Measurements from ENCODE around the gene PNPLA3. TPM values are rescaled to one million over a fixed set of nuclear protein-coding genes. Genes with fewer than 3 reads are reported as not detected.

The PNPLA3 gene
- total RNA-seq, 1 experiment from 2014 or later = 19.8 TPM

DNA sequence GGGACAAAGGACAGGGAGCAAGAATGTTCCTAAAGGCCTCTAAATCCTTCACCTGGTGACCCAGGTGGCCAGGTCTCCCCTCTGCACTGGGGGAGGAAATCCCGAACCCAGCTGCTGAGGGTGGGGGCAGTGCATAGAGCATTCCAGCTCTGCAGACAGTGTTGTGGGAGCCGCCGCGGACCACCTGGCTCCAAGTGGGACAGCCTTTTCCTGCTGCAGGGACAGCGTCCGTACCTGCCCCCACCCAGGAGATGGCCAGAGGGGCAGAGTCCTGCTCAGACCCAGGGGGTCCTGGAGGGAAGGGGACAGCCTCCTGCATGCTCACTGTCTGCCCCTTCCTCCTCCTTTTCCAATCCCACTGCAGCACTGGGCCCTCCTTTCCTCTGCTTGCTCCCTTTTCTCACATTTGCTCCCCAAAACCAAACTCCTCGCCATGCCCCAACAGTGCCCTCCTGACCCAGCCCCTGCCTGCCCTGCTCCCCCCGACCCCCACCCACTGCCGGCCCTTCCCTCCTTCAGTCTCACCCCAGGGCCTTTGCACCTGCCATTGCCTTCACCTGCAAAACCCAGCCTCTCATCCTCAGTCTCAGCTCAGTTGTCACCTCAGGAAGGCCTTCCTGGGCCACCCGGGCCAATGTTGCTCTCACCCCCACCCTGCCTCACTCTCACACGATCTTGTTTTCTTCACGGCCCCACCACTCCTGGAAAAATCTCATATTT is 44.6 kb upstream of the PNPLA3 start (continued):
- TF ChIP-seq ZNF416 (CRISPR knock-in tag; IDR thresholded peaks at IDR 0.05) = no peak
- no peak for TF ChIP-seq SP1 (CRISPR knock-in tag; conservative IDR thresholded peaks at IDR 0.05)
- no peak for TF ChIP-seq TEAD1 (CRISPR knock-in tag; IDR thresholded peaks at IDR 0.05)
- TF ChIP-seq ZNF423 (CRISPR knock-in tag; IDR thresholded peaks at IDR 0.05) = no peak

DNA sequence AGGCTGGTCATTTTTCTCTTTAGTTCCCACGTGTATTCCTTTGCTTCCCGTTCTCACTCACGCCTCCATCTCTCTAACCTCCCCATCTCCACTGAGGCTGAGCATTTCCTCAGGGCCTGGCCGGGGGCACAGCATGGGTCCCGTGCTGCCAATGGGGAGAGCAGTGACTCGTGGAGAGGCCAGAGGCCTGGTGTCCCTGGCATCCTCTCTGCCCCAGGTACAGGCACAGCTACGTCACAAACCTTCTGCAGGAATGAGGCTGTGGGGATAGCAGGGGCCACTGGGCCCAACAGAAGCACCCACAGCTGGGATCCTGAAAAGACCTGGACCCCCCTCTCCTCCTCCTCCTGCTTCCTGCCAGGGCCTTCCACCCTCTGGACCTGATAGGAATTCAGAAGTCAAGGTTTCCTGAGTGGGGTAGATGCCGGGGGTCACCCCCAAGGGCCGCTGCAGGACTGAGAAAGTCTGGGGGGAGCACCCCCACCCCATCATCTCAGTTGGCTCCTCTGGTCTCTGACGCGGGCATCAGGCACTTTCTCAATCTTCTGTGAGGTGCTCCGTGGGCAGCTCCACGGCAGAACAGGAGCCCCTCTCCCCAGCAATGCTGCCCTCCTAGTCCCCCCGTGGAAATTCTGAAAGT is 43.6 kb upstream of the PNPLA3 start:
- TF ChIP-seq, protein P1, sequence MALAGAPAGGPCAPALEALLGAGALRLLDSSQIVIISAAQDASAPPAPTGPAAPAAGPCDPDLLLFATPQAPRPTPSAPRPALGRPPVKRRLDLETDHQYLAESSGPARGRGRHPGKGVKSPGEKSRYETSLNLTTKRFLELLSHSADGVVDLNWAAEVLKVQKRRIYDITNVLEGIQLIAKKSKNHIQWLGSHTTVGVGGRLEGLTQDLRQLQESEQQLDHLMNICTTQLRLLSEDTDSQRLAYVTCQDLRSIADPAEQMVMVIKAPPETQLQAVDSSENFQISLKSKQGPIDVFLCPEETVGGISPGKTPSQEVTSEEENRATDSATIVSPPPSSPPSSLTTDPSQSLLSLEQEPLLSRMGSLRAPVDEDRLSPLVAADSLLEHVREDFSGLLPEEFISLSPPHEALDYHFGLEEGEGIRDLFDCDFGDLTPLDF (CRISPR knock-in tag; IDR thresholded peaks at IDR 0.05) = no peak
- TF ChIP-seq CREB1 (CRISPR knock-in tag; IDR thresholded peaks at IDR 0.05) = no peak
- TF ChIP-seq, protein P2, sequence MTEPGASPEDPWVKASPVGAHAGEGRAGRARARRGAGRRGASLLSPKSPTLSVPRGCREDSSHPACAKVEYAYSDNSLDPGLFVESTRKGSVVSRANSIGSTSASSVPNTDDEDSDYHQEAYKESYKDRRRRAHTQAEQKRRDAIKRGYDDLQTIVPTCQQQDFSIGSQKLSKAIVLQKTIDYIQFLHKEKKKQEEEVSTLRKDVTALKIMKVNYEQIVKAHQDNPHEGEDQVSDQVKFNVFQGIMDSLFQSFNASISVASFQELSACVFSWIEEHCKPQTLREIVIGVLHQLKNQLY (CRISPR knock-in tag; IDR thresholded peaks at IDR 0.05) = no peak
- TF ChIP-seq, protein P3, sequence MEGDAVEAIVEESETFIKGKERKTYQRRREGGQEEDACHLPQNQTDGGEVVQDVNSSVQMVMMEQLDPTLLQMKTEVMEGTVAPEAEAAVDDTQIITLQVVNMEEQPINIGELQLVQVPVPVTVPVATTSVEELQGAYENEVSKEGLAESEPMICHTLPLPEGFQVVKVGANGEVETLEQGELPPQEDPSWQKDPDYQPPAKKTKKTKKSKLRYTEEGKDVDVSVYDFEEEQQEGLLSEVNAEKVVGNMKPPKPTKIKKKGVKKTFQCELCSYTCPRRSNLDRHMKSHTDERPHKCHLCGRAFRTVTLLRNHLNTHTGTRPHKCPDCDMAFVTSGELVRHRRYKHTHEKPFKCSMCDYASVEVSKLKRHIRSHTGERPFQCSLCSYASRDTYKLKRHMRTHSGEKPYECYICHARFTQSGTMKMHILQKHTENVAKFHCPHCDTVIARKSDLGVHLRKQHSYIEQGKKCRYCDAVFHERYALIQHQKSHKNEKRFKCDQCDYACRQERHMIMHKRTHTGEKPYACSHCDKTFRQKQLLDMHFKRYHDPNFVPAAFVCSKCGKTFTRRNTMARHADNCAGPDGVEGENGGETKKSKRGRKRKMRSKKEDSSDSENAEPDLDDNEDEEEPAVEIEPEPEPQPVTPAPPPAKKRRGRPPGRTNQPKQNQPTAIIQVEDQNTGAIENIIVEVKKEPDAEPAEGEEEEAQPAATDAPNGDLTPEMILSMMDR (IDR thresholded peaks at IDR 0.05) = no peak
- TF ChIP-seq IRF1 (CRISPR knock-in tag; IDR thresholded peaks at IDR 0.05) = no peak
- TF ChIP-seq CREM (CRISPR knock-in tag; IDR thresholded peaks at IDR 0.05) = no peak
- TF ChIP-seq, protein P4, sequence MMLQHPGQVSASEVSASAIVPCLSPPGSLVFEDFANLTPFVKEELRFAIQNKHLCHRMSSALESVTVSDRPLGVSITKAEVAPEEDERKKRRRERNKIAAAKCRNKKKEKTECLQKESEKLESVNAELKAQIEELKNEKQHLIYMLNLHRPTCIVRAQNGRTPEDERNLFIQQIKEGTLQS (CRISPR knock-in tag; conservative IDR thresholded peaks at IDR 0.05) = no peak
- TF ChIP-seq MYBL2 (CRISPR knock-in tag; IDR thresholded peaks at IDR 0.05) = no peak
- TF ChIP-seq, protein P5, sequence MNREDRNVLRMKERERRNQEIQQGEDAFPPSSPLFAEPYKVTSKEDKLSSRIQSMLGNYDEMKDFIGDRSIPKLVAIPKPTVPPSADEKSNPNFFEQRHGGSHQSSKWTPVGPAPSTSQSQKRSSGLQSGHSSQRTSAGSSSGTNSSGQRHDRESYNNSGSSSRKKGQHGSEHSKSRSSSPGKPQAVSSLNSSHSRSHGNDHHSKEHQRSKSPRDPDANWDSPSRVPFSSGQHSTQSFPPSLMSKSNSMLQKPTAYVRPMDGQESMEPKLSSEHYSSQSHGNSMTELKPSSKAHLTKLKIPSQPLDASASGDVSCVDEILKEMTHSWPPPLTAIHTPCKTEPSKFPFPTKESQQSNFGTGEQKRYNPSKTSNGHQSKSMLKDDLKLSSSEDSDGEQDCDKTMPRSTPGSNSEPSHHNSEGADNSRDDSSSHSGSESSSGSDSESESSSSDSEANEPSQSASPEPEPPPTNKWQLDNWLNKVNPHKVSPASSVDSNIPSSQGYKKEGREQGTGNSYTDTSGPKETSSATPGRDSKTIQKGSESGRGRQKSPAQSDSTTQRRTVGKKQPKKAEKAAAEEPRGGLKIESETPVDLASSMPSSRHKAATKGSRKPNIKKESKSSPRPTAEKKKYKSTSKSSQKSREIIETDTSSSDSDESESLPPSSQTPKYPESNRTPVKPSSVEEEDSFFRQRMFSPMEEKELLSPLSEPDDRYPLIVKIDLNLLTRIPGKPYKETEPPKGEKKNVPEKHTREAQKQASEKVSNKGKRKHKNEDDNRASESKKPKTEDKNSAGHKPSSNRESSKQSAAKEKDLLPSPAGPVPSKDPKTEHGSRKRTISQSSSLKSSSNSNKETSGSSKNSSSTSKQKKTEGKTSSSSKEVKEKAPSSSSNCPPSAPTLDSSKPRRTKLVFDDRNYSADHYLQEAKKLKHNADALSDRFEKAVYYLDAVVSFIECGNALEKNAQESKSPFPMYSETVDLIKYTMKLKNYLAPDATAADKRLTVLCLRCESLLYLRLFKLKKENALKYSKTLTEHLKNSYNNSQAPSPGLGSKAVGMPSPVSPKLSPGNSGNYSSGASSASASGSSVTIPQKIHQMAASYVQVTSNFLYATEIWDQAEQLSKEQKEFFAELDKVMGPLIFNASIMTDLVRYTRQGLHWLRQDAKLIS (CRISPR knock-in tag; IDR thresholded peaks at IDR 0.05; ENCODE audit: borderline replicate concordance) = no peak
- TF ChIP-seq USF2 (CRISPR knock-in tag; IDR thresholded peaks at IDR 0.05) = no peak
- CTCF ChIA-PET = interaction anchor here (0.9 to 1.1 kb wide), 2 partner anchors 51 to 83 kb away, joined by 3 to 5 read pairs; no protein-coding TSS in a partner anchor
- Mint-ChIP-seq H3K4me1 (peaks cover 4% of the 10 kb centered on the region), H3K27ac (no peak overlapping the region), H3K9me3 (peaks cover 6% of the 10 kb centered on the region), H3K36me3 (no peaks in the 10 kb centered on the region), H3K4me3 (no peak overlapping the region), H3K27me3 (ENCODE audit: low read depth) (peaks cover 3% of the 10 kb centered on the region)
- no peak for ATAC-seq
- peak; percentile 3 for DNase-seq (ENCODE audit: low spot score)
- POLR2A ChIA-PET = no interaction called here
